Gastrocnemius medialis (tissue), 4 donors: ENCODE data around the gene RFC4.

Experiments used
- POLR2A ChIP-seq, 2 donors: fragments of 450-650 bp; IDR thresholded peaks; one replicate each; pipeline ENCODE4 v1.6.1; 2017; ENCODE audit warnings: antibody characterized with exemption in 2 of 2, mild to moderate bottlenecking in 2 of 2, moderate library complexity in 2 of 2
- TF ChIP-seq, protein P1 (sequence below), 5 experiments: fragments of 450-650 bp in 3 of 5; fragments of 200-600 bp in 2 of 5; sonication (generic) in 2 of 5; IDR thresholded peaks in 4 of 5; conservative IDR thresholded peaks in 1 of 5; 1 replicate in 4 of 5; 2 replicates in 1 of 5; pipeline ENCODE4 v1.5.1; 2016 to 2019; ENCODE audit warnings: antibody characterized with exemption in 5 of 5, mild to moderate bottlenecking in 3 of 5, moderate library complexity in 3 of 5

DNA sequence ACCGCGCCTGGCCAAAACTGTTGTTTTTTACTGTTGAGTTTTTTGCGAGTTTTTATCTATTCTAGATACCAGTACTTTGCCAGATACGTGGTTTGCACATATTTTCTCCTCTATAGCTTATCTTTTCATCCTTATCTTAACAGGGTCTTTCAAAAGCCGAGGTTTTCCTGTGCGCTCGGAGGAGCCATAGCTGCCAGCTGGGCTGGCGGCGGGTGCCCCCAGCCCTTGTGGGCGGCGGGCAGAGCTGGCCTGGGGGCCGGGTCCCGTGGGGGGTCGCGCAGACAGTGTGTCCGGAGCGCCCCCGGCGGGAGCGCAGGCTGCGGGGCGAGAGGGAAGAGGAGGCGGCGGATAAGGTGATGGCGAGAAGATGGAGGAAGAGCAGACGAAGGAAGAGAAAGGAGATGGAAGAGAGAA, 34.0 kb downstream of the RFC4 start:
- TF ChIP-seq, protein P1, sequence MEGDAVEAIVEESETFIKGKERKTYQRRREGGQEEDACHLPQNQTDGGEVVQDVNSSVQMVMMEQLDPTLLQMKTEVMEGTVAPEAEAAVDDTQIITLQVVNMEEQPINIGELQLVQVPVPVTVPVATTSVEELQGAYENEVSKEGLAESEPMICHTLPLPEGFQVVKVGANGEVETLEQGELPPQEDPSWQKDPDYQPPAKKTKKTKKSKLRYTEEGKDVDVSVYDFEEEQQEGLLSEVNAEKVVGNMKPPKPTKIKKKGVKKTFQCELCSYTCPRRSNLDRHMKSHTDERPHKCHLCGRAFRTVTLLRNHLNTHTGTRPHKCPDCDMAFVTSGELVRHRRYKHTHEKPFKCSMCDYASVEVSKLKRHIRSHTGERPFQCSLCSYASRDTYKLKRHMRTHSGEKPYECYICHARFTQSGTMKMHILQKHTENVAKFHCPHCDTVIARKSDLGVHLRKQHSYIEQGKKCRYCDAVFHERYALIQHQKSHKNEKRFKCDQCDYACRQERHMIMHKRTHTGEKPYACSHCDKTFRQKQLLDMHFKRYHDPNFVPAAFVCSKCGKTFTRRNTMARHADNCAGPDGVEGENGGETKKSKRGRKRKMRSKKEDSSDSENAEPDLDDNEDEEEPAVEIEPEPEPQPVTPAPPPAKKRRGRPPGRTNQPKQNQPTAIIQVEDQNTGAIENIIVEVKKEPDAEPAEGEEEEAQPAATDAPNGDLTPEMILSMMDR (IDR thresholded peaks at IDR 0.05 in 4 of 5, conservative IDR thresholded peaks at IDR 0.05 in 1 of 5), result no peak
- no peak for TF ChIP-seq POLR2A (IDR thresholded peaks at IDR 0.05)
